Measurements from ENCODE around the gene CAMTA1.

Gene CAMTA1

GRCh38 chr1:7639435-7640131 is 854.3 kb downstream of the CAMTA1 start:
- no peak for TF ChIP-seq ZNF596 (tag by site-specific recombination; IDR thresholded peaks at IDR 0.05)
- peak; percentile 65; the same call in 1 of the 2 replicates for TF ChIP-seq ZNF121 (tag by site-specific recombination; IDR thresholded peaks at IDR 0.05)
- POLR2A ChIA-PET: no interaction called here
- Histone ChIP-seq H3K36me3 (ENCODE audit: control insufficient read depth in 2 of 2, insufficient read depth in 1 of 2, low read length in 2 of 2) (no peaks in the 10 kb centered on the region), H3K4me1 (ENCODE audit: control insufficient read depth, insufficient read depth, low read length) (no peaks in the 10 kb centered on the region), H3K9me3 (ENCODE audit: control insufficient read depth, insufficient read depth, low read depth, low read length) (no peaks in the 10 kb centered on the region), H3K4me3 (ENCODE audit: low read depth, low read length) (no peak overlapping the region), H3K27ac (ENCODE audit: extremely low read depth, low read depth, low read length) (no peak overlapping the region)
- CTCF ChIA-PET: no interaction called here

- ChIA-PET CTCF (interaction anchor here (1.4 kb wide), 1 partner anchor 13 kb away, joined by 3 read pairs; no protein-coding TSS in a partner anchor), POLR2A (no interaction called here)
- H3K27ac ChIP-seq (ENCODE audit: extremely low read depth, low read depth, low read length): no peak overlapping the region
- no peaks in the 10 kb centered on the region for H3K4me1 ChIP-seq (ENCODE audit: control insufficient read depth, insufficient read depth, low read length)
- H3K9me3 ChIP-seq (ENCODE audit: control insufficient read depth, insufficient read depth, low read depth, low read length): no peaks in the 10 kb centered on the region
- no peak for TF ChIP-seq TSHZ1 (tag by site-specific recombination; IDR thresholded peaks at IDR 0.05; ENCODE audit: borderline replicate concordance)
- no peak for TF ChIP-seq ZNF670 (tag by site-specific recombination; IDR thresholded peaks at IDR 0.05; ENCODE audit: low read depth)
- TF ChIP-seq ZFHX2 (tag by site-specific recombination; conservative IDR thresholded peaks at IDR 0.05): no peak
- TF ChIP-seq ZNF555 (tag by site-specific recombination; conservative IDR thresholded peaks at IDR 0.05): no peak
- TF ChIP-seq ZNF768 (tag by site-specific recombination; IDR thresholded peaks at IDR 0.05): no peak
- TF ChIP-seq PRDM10 (tag by site-specific recombination; IDR thresholded peaks at IDR 0.05): no peak
- TF ChIP-seq, protein P1, sequence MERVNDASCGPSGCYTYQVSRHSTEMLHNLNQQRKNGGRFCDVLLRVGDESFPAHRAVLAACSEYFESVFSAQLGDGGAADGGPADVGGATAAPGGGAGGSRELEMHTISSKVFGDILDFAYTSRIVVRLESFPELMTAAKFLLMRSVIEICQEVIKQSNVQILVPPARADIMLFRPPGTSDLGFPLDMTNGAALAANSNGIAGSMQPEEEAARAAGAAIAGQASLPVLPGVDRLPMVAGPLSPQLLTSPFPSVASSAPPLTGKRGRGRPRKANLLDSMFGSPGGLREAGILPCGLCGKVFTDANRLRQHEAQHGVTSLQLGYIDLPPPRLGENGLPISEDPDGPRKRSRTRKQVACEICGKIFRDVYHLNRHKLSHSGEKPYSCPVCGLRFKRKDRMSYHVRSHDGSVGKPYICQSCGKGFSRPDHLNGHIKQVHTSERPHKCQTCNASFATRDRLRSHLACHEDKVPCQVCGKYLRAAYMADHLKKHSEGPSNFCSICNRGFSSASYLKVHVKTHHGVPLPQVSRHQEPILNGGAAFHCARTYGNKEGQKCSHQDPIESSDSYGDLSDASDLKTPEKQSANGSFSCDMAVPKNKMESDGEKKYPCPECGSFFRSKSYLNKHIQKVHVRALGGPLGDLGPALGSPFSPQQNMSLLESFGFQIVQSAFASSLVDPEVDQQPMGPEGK (tag by site-specific recombination; IDR thresholded peaks at IDR 0.05): no peak
- TF ChIP-seq ZNF433 (tag by site-specific recombination; IDR thresholded peaks at IDR 0.05; ENCODE audit: low read depth): no peak
- TF ChIP-seq ZNF837 (tag by site-specific recombination; IDR thresholded peaks at IDR 0.05): no peak
- TF ChIP-seq ZNF677 (tag by site-specific recombination; IDR thresholded peaks at IDR 0.05): no peak
- TF ChIP-seq SCRT1 (tag by site-specific recombination; IDR thresholded peaks at IDR 0.05; ENCODE audit: borderline replicate concordance): no peak
- no peak for TF ChIP-seq SP2 (tag by site-specific recombination; IDR thresholded peaks at IDR 0.05)
- TF ChIP-seq ZNF580 (tag by site-specific recombination; IDR thresholded peaks at IDR 0.05): no peak
- no peak for TF ChIP-seq ZNF140 (tag by site-specific recombination; IDR thresholded peaks at IDR 0.05)
- TF ChIP-seq WT1 (tag by site-specific recombination; IDR thresholded peaks at IDR 0.05): no peak
- TF ChIP-seq HOXA7 (CRISPR knock-in tag; IDR thresholded peaks at IDR 0.05; ENCODE audit: borderline replicate concordance): no peak
- TF ChIP-seq ZNF169 (tag by site-specific recombination; IDR thresholded peaks at IDR 0.05): no peak
- no peak for TF ChIP-seq ZNF155 (tag by site-specific recombination; IDR thresholded peaks at IDR 0.05)
- TF ChIP-seq ZNF366 (tag by site-specific recombination; conservative IDR thresholded peaks at IDR 0.05): no peak
- no peak for TF ChIP-seq ZSCAN30 (tag by site-specific recombination; IDR thresholded peaks at IDR 0.05)
- H3K4me3 ChIP-seq (ENCODE audit: low read depth, low read length): no peak overlapping the region
- H3K36me3 ChIP-seq (ENCODE audit: control insufficient read depth in 2 of 2, insufficient read depth in 1 of 2, low read length in 2 of 2): no peaks in the 10 kb centered on the region
Measured at GRCh38 chr1:7640350-7640749, 855.1 kb downstream of the CAMTA1 start.

All from HEK293 (cell line).